Measurements from ENCODE around the gene TCP11. TPM values are rescaled to one million over a fixed set of nuclear protein-coding genes. Genes with fewer than 3 reads are reported as not detected.
A peak's percentile ranks its signal among the peaks of the same experiment; 100 is the strongest.

The TCP11 gene
- total RNA-seq, 3 donors from 2014 or later = 0.32 to 0.66 TPM; not detected in 1

GRCh38 chr6:35093118-35093445 lies 48.1 kb downstream of the TCP11 start:
- no peaks in the 10 kb centered on the region for H3K9me3 ChIP-seq
- intact Hi-C loops (cut with DNase I; ENCODE audit: low total_unique reads) = no loop called here

GRCh38 chr6:35092362-35093117 lies 48.6 kb downstream of the TCP11 start:
- Histone ChIP-seq H3K4me3 (no peak overlapping the region), H3K4me1 (peaks cover 0 to 4% of the 10 kb centered on the region in 2 donors), H3K27ac (peak overlapping the region; percentile 72 to 86), H3K9me3 (no peaks in the 10 kb centered on the region), H3K27me3 (no peaks in the 10 kb centered on the region), H3K36me3 (no peaks in the 10 kb centered on the region)
- TF ChIP-seq POLR2AphosphoS5 (IDR thresholded peaks at IDR 0.05) (no peak), POLR2A (IDR thresholded peaks at IDR 0.05) (no peak), CTCF (IDR thresholded peaks at IDR 0.05) (no peak)
- DNase-seq (ENCODE audit: low spot score in 2 of 2) = no peak
- intact Hi-C loops (cut with DNase I; ENCODE audit: low total_unique reads) = no loop called here

More at GRCh38 chr6:35093118-35093445, 48.1 kb downstream of the TCP11 start:
- Histone ChIP-seq H3K4me1 (peaks cover 0 to 2% of the 10 kb centered on the region in 2 donors), H3K27me3 (no peaks in the 10 kb centered on the region), H3K36me3 (no peaks in the 10 kb centered on the region), H3K4me3 (no peak overlapping the region), H3K27ac (peak overlapping the region; percentile 72 to 86)
- no peak for DNase-seq (ENCODE audit: low spot score in 2 of 2)
- TF ChIP-seq CTCF (IDR thresholded peaks at IDR 0.05) (no peak), POLR2A (IDR thresholded peaks at IDR 0.05) (no peak), POLR2AphosphoS5 (IDR thresholded peaks at IDR 0.05) (no peak)

DNA sequence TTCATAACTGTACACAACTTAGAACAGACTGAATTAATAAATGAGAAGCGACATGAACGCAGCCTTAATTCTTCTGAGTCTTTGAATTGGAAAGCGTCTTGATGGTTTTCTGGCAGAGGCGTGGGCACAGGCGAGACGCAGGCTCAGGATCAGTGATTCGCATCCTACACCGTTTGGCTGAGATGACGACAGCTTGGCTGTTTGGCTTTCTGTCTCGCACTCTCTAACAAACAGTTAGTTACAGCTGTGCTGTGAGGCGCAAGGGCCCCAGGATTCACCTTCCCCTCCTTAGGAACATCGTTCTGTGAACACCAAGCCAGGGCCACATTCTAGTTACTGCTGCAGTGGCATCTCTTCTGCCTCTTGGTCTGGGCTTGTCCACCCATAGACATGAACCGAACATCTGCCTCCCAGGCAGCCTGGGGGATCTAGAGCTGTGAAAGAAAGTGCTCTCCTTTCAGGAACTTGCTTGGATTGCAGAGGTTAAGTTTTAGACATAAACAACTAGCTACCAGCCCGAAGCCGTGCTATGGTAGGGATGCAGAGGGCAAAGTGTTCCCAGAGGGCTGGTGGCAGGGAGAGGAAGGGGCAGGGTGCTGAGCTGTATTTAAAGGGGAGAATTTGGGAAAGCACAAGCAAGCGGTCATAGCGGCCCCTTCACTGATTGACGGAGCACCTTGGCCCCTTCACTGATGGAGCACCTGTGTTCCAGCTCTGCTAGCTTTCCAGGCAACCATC lies 49.6 kb downstream of the TCP11 start:
- no peaks in the 10 kb centered on the region for H3K36me3 ChIP-seq
- peak overlapping the region; percentile 72 to 86 for H3K27ac ChIP-seq
- peaks cover 0 to 4% of the 10 kb centered on the region in 2 donors for H3K4me1 ChIP-seq

DNA sequence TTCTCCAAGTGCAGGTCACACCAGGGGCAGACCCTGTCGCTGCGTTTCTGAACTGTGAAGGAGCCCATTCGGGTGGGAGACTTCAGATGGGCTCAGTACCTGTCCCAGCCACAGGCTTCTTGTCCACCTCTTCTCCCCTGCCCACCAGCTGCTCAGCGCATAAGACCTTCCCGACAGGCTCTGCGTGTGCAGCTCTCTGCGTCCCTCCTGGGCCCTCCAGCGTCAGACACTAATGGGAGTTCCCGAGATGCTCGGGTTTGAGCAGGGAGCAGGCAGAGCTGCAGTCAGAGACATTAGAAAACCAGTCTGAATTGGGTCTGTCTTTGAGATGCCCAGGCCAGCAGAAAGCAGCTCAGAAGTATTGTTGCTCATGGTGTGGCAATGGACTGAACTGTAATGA lies 50.4 kb downstream of the TCP11 start:
- Histone ChIP-seq H3K27ac (peak overlapping the region; percentile 72 to 86), H3K4me1 (peaks cover 0 to 4% of the 10 kb centered on the region in 2 donors), H3K36me3 (no peaks in the 10 kb centered on the region), H3K9me3 (no peaks in the 10 kb centered on the region), H3K27me3 (no peaks in the 10 kb centered on the region), H3K4me3 (no peak overlapping the region)
- intact Hi-C loops (cut with DNase I; ENCODE audit: low total_unique reads) = no loop called here
- TF ChIP-seq POLR2A (IDR thresholded peaks at IDR 0.05) (no peak), POLR2AphosphoS5 (IDR thresholded peaks at IDR 0.05) (no peak), CTCF (IDR thresholded peaks at IDR 0.05) (no peak)
- no peak for DNase-seq (ENCODE audit: low spot score in 2 of 2)

More for the DNA sequence above, 49.6 kb downstream of the TCP11 start:
- intact Hi-C loops (cut with DNase I; ENCODE audit: low total_unique reads) = no loop called here
- H3K9me3 ChIP-seq = no peaks in the 10 kb centered on the region
- no peak for TF ChIP-seq POLR2A (IDR thresholded peaks at IDR 0.05)
- TF ChIP-seq POLR2AphosphoS5 (IDR thresholded peaks at IDR 0.05) = no peak
- no peak for TF ChIP-seq CTCF (IDR thresholded peaks at IDR 0.05)
- H3K4me3 ChIP-seq = no peak overlapping the region
- DNase-seq (ENCODE audit: low spot score in 2 of 2) = no peak
- no peaks in the 10 kb centered on the region for H3K27me3 ChIP-seq

DNA sequence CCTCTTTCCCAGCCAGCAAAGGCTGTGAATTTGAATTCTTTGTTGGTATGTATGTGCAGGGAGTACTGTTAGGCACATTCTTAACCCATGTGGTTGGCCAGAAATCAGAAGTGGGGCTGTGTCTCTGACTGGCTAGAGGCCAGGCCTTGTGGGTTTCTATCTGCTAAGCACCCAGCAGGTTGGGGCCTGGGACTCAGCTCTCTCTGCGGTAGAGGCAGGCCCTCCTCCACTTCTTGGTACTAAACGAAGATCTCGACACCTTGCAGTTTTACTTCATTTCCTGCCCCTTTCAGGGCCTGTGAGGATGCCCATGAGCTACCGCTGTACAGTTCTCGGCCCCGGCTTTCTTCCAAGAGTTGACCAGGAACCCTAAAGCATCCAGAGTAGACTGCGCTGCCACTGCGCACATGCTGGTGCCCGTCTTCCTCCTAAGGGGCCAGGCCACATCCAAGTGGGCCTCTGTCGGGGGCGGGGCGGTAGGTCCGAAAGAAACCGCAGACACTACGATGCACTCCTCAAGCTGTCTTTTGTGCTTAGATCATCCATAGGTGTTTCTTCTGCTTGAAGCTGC lies 51.1 kb downstream of the TCP11 start:
- Histone ChIP-seq H3K36me3 (no peaks in the 10 kb centered on the region), H3K4me1 (peaks cover 0 to 4% of the 10 kb centered on the region in 2 donors), H3K27ac (peak overlapping the region; percentile 72 to 86)

More for the DNA sequence above, 51.1 kb downstream of the TCP11 start:
- H3K27me3 ChIP-seq = no peaks in the 10 kb centered on the region
- H3K4me3 ChIP-seq = no peak overlapping the region
- no peaks in the 10 kb centered on the region for H3K9me3 ChIP-seq
- TF ChIP-seq CTCF (IDR thresholded peaks at IDR 0.05) (no peak), POLR2A (IDR thresholded peaks at IDR 0.05) (no peak), POLR2AphosphoS5 (IDR thresholded peaks at IDR 0.05) (no peak)
- intact Hi-C loops (cut with DNase I; ENCODE audit: low total_unique reads) = no loop called here
- peak in 1 of 2 donors; percentile 64 for DNase-seq (ENCODE audit: low spot score in 2 of 2)
